Vagina (tissue), 2 donors: ENCODE results near the gene BTN1A1. TPM values are rescaled to one million over a fixed set of nuclear protein-coding genes. Genes with fewer than 3 reads are reported as not detected.
A peak's percentile ranks its signal among the peaks of the same experiment; 100 is the strongest.
"Not testable (repeated sequence)": the region's sequence is repeated elsewhere in the genome, so short reads cannot be mapped to it uniquely, and the experiment has no call there.

Source experiments
- DNase-seq, 2 donors: peaks; one replicate each; pipeline ENCODE4 v3.0.0-alpha.2; 2017; ENCODE audit errors: extremely low spot score in 2 of 2
- H3K27ac ChIP-seq: fragments of 200-600 bp; sonication (generic); one replicate; pipeline ENCODE4 v1.5.1; 2019
- H3K27me3 ChIP-seq: fragments of 200-600 bp; sonication (generic); one replicate; pipeline ENCODE4 v1.5.1; 2019
- H3K36me3 ChIP-seq, 2 donors: fragments of 200-600 bp; sonication (generic); one replicate each; pipeline ENCODE4 v1.5.1; 2017 to 2019
- H3K4me1 ChIP-seq: fragments of 200-600 bp; sonication (generic); one replicate; pipeline ENCODE4 v1.5.1; 2019
- H3K4me3 ChIP-seq, 2 donors: fragments of 200-600 bp; sonication (generic); 1 replicate in 1 of 2; 2 replicates in 1 of 2; pipeline ENCODE4 v1.5.1; 2016 to 2019
- H3K9me3 ChIP-seq: fragments of 200-600 bp; sonication (generic); one replicate; pipeline ENCODE4 v1.5.1; 2019
- CTCF ChIP-seq, 3 experiments: fragments of 450-650 bp in 2 of 3; fragments of 200-600 bp in 1 of 3; sonication (generic) in 1 of 3; IDR thresholded peaks; one replicate each; pipeline ENCODE4 v1.5.1; 2017 to 2019; ENCODE audit warnings: antibody characterized with exemption in 3 of 3, mild to moderate bottlenecking in 2 of 3, moderate library complexity in 2 of 3
- POLR2A ChIP-seq, 2 donors: fragments of 450-650 bp; IDR thresholded peaks; one replicate each; pipeline ENCODE4 v1.6.1; 2017; ENCODE audit warnings: antibody characterized with exemption in 2 of 2, mild to moderate bottlenecking in 2 of 2, moderate library complexity in 2 of 2
- POLR2AphosphoS5 ChIP-seq, 2 donors: sonication (generic); formaldehyde crosslinking; IDR thresholded peaks; one replicate each; pipeline ENCODE4 v1.9.0; 2017; ENCODE audit warnings: antibody characterized with exemption in 2 of 2, mild to moderate bottlenecking in 2 of 2, low read depth in 1 of 2; ENCODE audit not compliant: insufficient read depth in 1 of 2
- intact Hi-C: fragments of 100-400 bp; cut with DNase I; formaldehyde crosslinking; loops from one replicate; pipeline ENCODE4 v1.15.1; 2023
- total RNA-seq: library from RNA; depleted of rRNA; stranded (reverse); fragments of >200 nt; gene quantifications from one replicate; pipeline ENCODE4 v1.2.3, GENCODE V29; 2016

BTN1A1 gene
- total RNA-seq, 1 donor from 2014 or later: not detected

GRCh38 chr6:26497610-26498009 is 2.5 kb upstream of the BTN1A1 start:
- Histone ChIP-seq H3K27me3 (no peaks in the 10 kb centered on the region), H3K27ac (no peak overlapping the region), H3K9me3 (no peaks in the 10 kb centered on the region), H3K36me3 (no peaks in the 10 kb centered on the region), H3K4me1 (peaks cover 8% of the 10 kb centered on the region), H3K4me3 (no peak overlapping the region)
- intact Hi-C loops: no loop called here
- TF ChIP-seq POLR2A (IDR thresholded peaks at IDR 0.05) (no peak), POLR2AphosphoS5 (IDR thresholded peaks at IDR 0.05; ENCODE audit: insufficient read depth in 1 of 2, low read depth in 1 of 2) (no peak), CTCF (IDR thresholded peaks at IDR 0.05) (no peak)
- DNase-seq: no peak

GRCh38 chr6:26501482-26501986 is 1.4 kb downstream of the BTN1A1 start:
- DNase-seq: no peak
- Histone ChIP-seq H3K27ac (no peak overlapping the region), H3K9me3 (no peaks in the 10 kb centered on the region), H3K4me3 (peak overlapping the region; percentile 20), H3K27me3 (no peaks in the 10 kb centered on the region), H3K36me3 (no peaks in the 10 kb centered on the region), H3K4me1 (peaks cover 8% of the 10 kb centered on the region)
- TF ChIP-seq POLR2A (IDR thresholded peaks at IDR 0.05): no peak
- no peak for TF ChIP-seq CTCF (IDR thresholded peaks at IDR 0.05)
- peak in 1 of 2 donors; percentile 23 for TF ChIP-seq POLR2AphosphoS5 (IDR thresholded peaks at IDR 0.05; ENCODE audit: insufficient read depth in 1 of 2, low read depth in 1 of 2)
- intact Hi-C loops: no loop called here

- H3K27me3 ChIP-seq: no peaks in the 10 kb centered on the region
Observed at GRCh38 chr6:26502165-26502564, 2.1 kb downstream of the BTN1A1 start.

GRCh38 chr6:26502626-26503025 is 2.5 kb downstream of the BTN1A1 start:
- Histone ChIP-seq H3K36me3 (no peaks in the 10 kb centered on the region), H3K27ac (no peak overlapping the region), H3K27me3 (no peaks in the 10 kb centered on the region), H3K9me3 (no peaks in the 10 kb centered on the region), H3K4me3 (no peak overlapping the region), H3K4me1 (peaks cover 8% of the 10 kb centered on the region)
- TF ChIP-seq POLR2AphosphoS5 (IDR thresholded peaks at IDR 0.05; ENCODE audit: insufficient read depth in 1 of 2, low read depth in 1 of 2): no peak
- no peak for TF ChIP-seq POLR2A (IDR thresholded peaks at IDR 0.05)
- no peak for DNase-seq
- intact Hi-C loops: no loop called here

More at GRCh38 chr6:26502165-26502564, 2.1 kb downstream of the BTN1A1 start:
- intact Hi-C loops: no loop called here
- Histone ChIP-seq H3K27ac (no peak overlapping the region), H3K4me3 (peak overlapping the region in 1 of 2 donors; percentile 20), H3K4me1 (peaks cover 8% of the 10 kb centered on the region), H3K36me3 (no peaks in the 10 kb centered on the region), H3K9me3 (no peaks in the 10 kb centered on the region)
- TF ChIP-seq POLR2A (IDR thresholded peaks at IDR 0.05) (no peak), POLR2AphosphoS5 (IDR thresholded peaks at IDR 0.05; ENCODE audit: insufficient read depth in 1 of 2, low read depth in 1 of 2) (no peak), CTCF (IDR thresholded peaks at IDR 0.05) (no peak)
- DNase-seq: no peak

- no peaks in the 10 kb centered on the region for H3K36me3 ChIP-seq
- H3K4me3 ChIP-seq: no peak overlapping the region
- no peaks in the 10 kb centered on the region for H3K27me3 ChIP-seq
- intact Hi-C loops: no loop called here
- TF ChIP-seq POLR2AphosphoS5 (IDR thresholded peaks at IDR 0.05; ENCODE audit: insufficient read depth in 1 of 2, low read depth in 1 of 2) (no peak), POLR2A (IDR thresholded peaks at IDR 0.05) (no peak), CTCF (IDR thresholded peaks at IDR 0.05) (no peak)
- DNase-seq: no peak
- H3K9me3 ChIP-seq: no peaks in the 10 kb centered on the region
- H3K4me1 ChIP-seq: no peaks in the 10 kb centered on the region
- H3K27ac ChIP-seq: no peak overlapping the region
Observed at GRCh38 chr6:26507658-26508057, 7.6 kb downstream of the BTN1A1 start.

- intact Hi-C loops: not testable (repeated sequence)
Observed at GRCh38 chr6:26511033-26511432, 10.9 kb downstream of the BTN1A1 start.

More at GRCh38 chr6:26511033-26511432, 10.9 kb downstream of the BTN1A1 start:
- not testable (repeated sequence) for H3K4me3 ChIP-seq, H3K27ac ChIP-seq, H3K27me3 ChIP-seq, H3K9me3 ChIP-seq, DNase-seq, H3K36me3 ChIP-seq, H3K4me1 ChIP-seq
